PC-9 (cell line): Measurements from ENCODE around the gene RBPMS2. TPM values are rescaled to one million over a fixed set of nuclear protein-coding genes. Genes with fewer than 3 reads are reported as not detected.
A peak's percentile ranks its signal among the peaks of the same experiment; 100 is the strongest.

Experiments
- BruUV-seq: library from RNA; stranded (reverse); fragments of 400-500 nt; replicated peaks from 2 replicates; lab custom pipeline; 2021; lab: Mats Ljungman, UMichigan
- CTCF ChIA-PET: fragments of 300-600 bp; sonication (Branson Sonifier 250); formaldehyde crosslinking; loops from one replicate; lab custom pipeline; 2022; ENCODE audit warnings: antibody characterized with exemption; lab: Charles Lee
- POLR2A ChIA-PET: fragments of 300-600 bp; sonication (Branson Sonifier 250); formaldehyde crosslinking; loops from one replicate; lab custom pipeline; 2022; ENCODE audit warnings: antibody characterized with exemption; ENCODE audit not compliant: unreplicated experiment; lab: Charles Lee
- DNase-seq, 2 experiments: peaks; one replicate each; pipeline versions ENCODE4 v3.0.0 to v3.0.0-alpha.2; 2015 to 2022; ENCODE audit warnings: mixed read lengths in 1 of 2
- H2AFZ ChIP-seq: fragments of 200-600 bp; sonication (generic); 2 replicates; pipeline ENCODE4 v1.8.1; 2017; ENCODE audit warnings: antibody characterized with exemption
- H3F3A ChIP-seq: fragments of 200-600 bp; sonication (generic); 2 replicates; pipeline ENCODE4 v1.8.1; 2017; ENCODE audit warnings: antibody characterized with exemption, mild to moderate bottlenecking, low read depth; ENCODE audit not compliant: insufficient read depth
- H3K27ac ChIP-seq: fragments of 200-600 bp; sonication (generic); 2 replicates; pipeline ENCODE4 v1.6.1; 2016; ENCODE audit warnings: mixed run types
- H3K27me3 ChIP-seq: fragments of 200-600 bp; sonication (generic); 2 replicates; pipeline ENCODE4 v1.6.1; 2016; ENCODE audit warnings: low read depth, mixed run types; ENCODE audit not compliant: insufficient read depth
- H3K36me3 ChIP-seq: fragments of 200-600 bp; sonication (generic); 2 replicates; pipeline ENCODE4 v1.6.1; 2016; ENCODE audit warnings: low read depth, mixed run types
- H3K4me1 ChIP-seq: fragments of 200-600 bp; sonication (generic); replicated peaks from 2 replicates; pipeline ENCODE4 v1.6.1; 2016; ENCODE audit warnings: mixed run types; ENCODE audit not compliant: insufficient read depth
- H3K4me2 ChIP-seq: fragments of 200-600 bp; sonication (generic); 2 replicates; pipeline ENCODE4 v1.6.1; 2017; ENCODE audit warnings: mixed run types
- H3K4me3 ChIP-seq: fragments of 200-600 bp; sonication (generic); 2 replicates; pipeline ENCODE4 v1.6.1; 2016; ENCODE audit warnings: mixed run types
- H3K79me2 ChIP-seq: fragments of 200-600 bp; sonication (generic); 2 replicates; pipeline ENCODE4 v1.6.1; 2017; ENCODE audit warnings: low read depth, mixed run types
- H3K9me2 ChIP-seq: fragments of 200-600 bp; sonication (generic); 2 replicates; pipeline ENCODE4 v1.8.1; 2017; ENCODE audit warnings: mild to moderate bottlenecking; ENCODE audit not compliant: insufficient read depth
- H3K9me3 ChIP-seq: fragments of 200-600 bp; sonication (generic); 2 replicates; pipeline ENCODE4 v1.8.1; 2016; ENCODE audit warnings: low read depth; ENCODE audit not compliant: insufficient read depth
- H4K20me1 ChIP-seq: fragments of 200-600 bp; sonication (generic); 2 replicates; pipeline ENCODE4 v1.8.1; 2017; ENCODE audit not compliant: insufficient read depth
- EZH2 ChIP-seq: fragments of 200-600 bp; sonication (generic); IDR thresholded peaks from 2 replicates; pipeline ENCODE4 v1.8.0; 2017; ENCODE audit warnings: antibody characterized with exemption, low read depth
- intact Hi-C: fragments of 100-400 bp; cut with micrococcal nuclease; formaldehyde crosslinking; loops from one replicate; pipeline ENCODE4 v1.10.0; 2022; ENCODE audit not compliant: unreplicated experiment
- total RNA-seq: library from RNA; stranded (reverse); gene quantifications from 2 replicates; pipeline ENCODE4 v1.2.3, GENCODE V29; 2021
- TF ChIP-seq, protein P1 (sequence below): fragments of 200-600 bp; sonication (generic); conservative IDR thresholded peaks from 2 replicates; pipeline ENCODE4 v1.6.1; 2017; ENCODE audit warnings: mixed run types, antibody characterized with exemption, mild to moderate bottlenecking, moderate library complexity

Gene RBPMS2
- total RNA-seq, 1 experiment from 2014 or later: 4.1 TPM

DNA sequence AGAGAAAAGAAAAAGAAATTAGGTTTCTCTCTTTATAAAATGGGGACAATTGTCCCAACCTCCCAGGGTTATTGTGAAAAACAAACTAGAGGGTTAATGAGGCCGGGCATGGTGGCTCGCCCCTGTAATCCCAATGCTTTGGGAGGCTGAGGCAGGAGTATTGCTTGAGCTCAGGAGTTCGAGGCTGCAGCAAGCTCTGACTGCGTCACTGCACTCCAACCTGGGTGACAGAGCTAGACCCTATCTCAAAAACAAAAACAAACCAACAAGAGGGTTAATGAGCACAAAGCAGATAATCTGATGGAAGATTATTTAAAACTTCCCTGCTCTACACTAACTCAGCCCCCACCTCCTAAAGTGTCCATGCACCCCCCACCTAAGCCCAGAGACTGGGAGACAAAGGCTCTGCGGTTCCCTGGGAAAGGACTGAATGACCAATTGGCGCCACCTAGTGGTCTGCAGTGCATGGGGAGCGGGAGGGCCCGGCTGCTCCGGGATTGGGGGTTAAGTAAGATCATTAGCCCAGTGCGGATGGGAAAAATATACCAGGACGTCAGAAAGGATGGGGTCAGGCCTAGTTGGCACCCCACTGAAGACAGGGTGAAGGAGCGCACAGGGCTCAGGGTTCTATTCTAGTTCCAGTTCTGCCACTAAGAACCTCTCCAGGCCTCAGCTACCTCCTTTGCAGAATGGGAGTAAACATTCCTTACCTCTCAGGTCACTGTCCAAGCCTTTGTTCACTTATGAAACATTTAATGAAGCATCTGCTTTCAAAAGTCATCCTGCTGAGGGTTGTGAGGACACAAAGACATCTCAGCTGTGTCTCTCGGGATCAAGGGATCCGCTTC is 34.5 kb upstream of the RBPMS2 start:
- no peaks in the 10 kb centered on the region for H3K4me1 ChIP-seq
- ChIA-PET POLR2A (interaction anchor here (0.7 kb wide), 1 partner anchor 1317 kb away, joined by 3 read pairs; no protein-coding TSS in a partner anchor), CTCF (interaction anchor here (0.6 to 1.7 kb wide), 7 partner anchors 16 to 597 kb away, joined by 3 to 9 read pairs (median 3); partner anchors contain the start of gene PIF1)
- H3K79me2 ChIP-seq: no peaks in the 10 kb centered on the region
- no peaks in the 10 kb centered on the region for H3K36me3 ChIP-seq
- H3F3A ChIP-seq: 0 out of 2 replicates have a peak, but pooled peaks cover 3% of the 10 kb centered on the region
- H3K4me3 ChIP-seq: no peak overlapping the region
- no TSS peak for BruUV-seq
- no peaks in the 10 kb centered on the region for H3K27me3 ChIP-seq
- H3K4me2 ChIP-seq: no peak overlapping the region
- no peaks in the 10 kb centered on the region for H3K9me2 ChIP-seq
- H4K20me1 ChIP-seq: no peaks in the 10 kb centered on the region
- no peak overlapping the region for H3K27ac ChIP-seq
- no peaks in the 10 kb centered on the region for H3K9me3 ChIP-seq
- peak in 1 of 2 experiments; percentile 69 for DNase-seq
- intact Hi-C loops: loop anchor here (1.0 to 2.0 kb wide), 2 partner anchors 79 to 123 kb away; no protein-coding TSS in a partner anchor
- no peak for TF ChIP-seq EZH2
- TF ChIP-seq, protein P1, sequence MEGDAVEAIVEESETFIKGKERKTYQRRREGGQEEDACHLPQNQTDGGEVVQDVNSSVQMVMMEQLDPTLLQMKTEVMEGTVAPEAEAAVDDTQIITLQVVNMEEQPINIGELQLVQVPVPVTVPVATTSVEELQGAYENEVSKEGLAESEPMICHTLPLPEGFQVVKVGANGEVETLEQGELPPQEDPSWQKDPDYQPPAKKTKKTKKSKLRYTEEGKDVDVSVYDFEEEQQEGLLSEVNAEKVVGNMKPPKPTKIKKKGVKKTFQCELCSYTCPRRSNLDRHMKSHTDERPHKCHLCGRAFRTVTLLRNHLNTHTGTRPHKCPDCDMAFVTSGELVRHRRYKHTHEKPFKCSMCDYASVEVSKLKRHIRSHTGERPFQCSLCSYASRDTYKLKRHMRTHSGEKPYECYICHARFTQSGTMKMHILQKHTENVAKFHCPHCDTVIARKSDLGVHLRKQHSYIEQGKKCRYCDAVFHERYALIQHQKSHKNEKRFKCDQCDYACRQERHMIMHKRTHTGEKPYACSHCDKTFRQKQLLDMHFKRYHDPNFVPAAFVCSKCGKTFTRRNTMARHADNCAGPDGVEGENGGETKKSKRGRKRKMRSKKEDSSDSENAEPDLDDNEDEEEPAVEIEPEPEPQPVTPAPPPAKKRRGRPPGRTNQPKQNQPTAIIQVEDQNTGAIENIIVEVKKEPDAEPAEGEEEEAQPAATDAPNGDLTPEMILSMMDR: peak; percentile 93
- H2AFZ ChIP-seq: no peak overlapping the region

DNA sequence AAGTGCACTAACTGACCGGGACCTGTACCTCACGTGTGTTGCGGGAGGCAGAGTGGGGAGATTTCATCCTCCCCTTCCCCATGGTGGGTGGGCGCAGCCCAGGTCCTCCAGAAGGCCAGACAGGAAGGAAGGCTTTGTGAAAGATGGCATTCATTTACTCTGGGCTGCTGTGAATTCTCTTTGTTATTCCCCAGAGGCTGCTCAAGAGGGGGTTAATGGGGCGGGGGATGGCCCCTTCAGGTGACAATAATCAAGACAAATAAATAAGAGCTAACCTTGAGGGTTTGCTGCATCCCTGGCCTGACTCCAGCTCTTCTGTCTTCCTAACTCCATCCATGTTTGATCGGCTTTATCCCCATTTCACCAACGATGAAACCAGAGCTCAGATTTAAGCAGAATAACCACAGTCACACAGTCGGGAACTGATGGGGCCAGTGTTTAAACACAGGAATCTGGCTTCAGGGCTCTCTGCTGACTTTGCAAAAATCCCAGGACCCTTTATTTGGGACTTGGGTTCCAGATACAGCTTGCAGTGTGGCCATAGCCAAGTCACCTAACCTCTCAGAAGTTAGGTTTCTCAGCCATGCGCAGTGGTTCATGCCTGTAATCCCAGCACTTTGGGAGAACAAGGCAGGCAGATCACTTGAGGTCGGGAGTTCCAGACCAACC is 33.5 kb upstream of the RBPMS2 start:
- H3K9me2 ChIP-seq: no peaks in the 10 kb centered on the region
- no peaks in the 10 kb centered on the region for H3K9me3 ChIP-seq
- no peaks in the 10 kb centered on the region for H3K4me1 ChIP-seq
- H3K4me3 ChIP-seq: no peak overlapping the region
- BruUV-seq: no TSS peak
- H2AFZ ChIP-seq: no peak overlapping the region
- H3K79me2 ChIP-seq: no peaks in the 10 kb centered on the region
- DNase-seq: no peak
- H3F3A ChIP-seq: 0 out of 2 replicates have a peak, but pooled peaks cover 3% of the 10 kb centered on the region
- no peaks in the 10 kb centered on the region for H3K27me3 ChIP-seq
- intact Hi-C loops: no loop called here
- no peak overlapping the region for H3K4me2 ChIP-seq
- CTCF ChIA-PET: interaction anchor here (0.5 to 1.7 kb wide), 5 partner anchors 17 to 598 kb away, joined by 3 to 9 read pairs (median 3); partner anchors contain the start of gene PIF1
- H3K27ac ChIP-seq: no peak overlapping the region
- TF ChIP-seq, protein P1: no peak
- no peak for TF ChIP-seq EZH2
- no peaks in the 10 kb centered on the region for H4K20me1 ChIP-seq
- no peaks in the 10 kb centered on the region for H3K36me3 ChIP-seq
- POLR2A ChIA-PET: no interaction called here

DNA sequence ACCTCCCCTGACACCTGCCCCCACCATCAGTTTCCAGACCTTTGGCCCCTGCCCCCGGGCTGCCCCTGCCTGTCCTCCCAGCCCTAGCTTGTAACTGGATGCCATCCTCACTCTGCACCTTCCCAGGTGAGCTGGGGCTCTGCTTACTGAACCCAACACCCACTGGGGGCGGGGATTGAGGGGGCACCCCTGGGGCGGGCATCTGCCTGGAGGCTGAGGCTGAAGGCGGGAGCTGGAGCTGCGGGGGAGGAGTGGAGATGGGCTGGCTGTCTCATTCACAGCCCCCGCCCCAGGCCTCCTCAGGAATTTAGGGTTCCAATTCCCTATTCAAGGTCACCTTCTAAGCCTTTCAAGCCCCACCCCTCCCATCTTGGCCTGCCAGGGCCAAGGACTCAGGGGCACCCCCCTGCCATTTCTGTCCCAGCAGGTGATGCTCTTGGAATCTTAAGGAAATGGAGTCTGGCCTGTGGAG is 32.4 kb upstream of the RBPMS2 start:
- no peaks in the 10 kb centered on the region for H3K27me3 ChIP-seq
- H3F3A ChIP-seq: no peaks in the 10 kb centered on the region
- no peaks in the 10 kb centered on the region for H3K9me2 ChIP-seq
- H3K4me3 ChIP-seq: no peak overlapping the region
- intact Hi-C loops: no loop called here
- H3K79me2 ChIP-seq: no peaks in the 10 kb centered on the region
- DNase-seq: no peak
- TF ChIP-seq, protein P1: no peak
- no peak for TF ChIP-seq EZH2
- H4K20me1 ChIP-seq: no peaks in the 10 kb centered on the region
- H3K27ac ChIP-seq: no peak overlapping the region
- CTCF ChIA-PET: interaction anchor here (0.6 kb wide), 1 partner anchor 33 kb away, joined by 3 read pairs; no protein-coding TSS in a partner anchor
- no peaks in the 10 kb centered on the region for H3K9me3 ChIP-seq
- POLR2A ChIA-PET: no interaction called here
- no peaks in the 10 kb centered on the region for H3K36me3 ChIP-seq
- BruUV-seq: no TSS peak
- no peaks in the 10 kb centered on the region for H3K4me1 ChIP-seq
- H3K4me2 ChIP-seq: no peak overlapping the region
- no peak overlapping the region for H2AFZ ChIP-seq
